ENCODE results near the gene CEP68.

Gene CEP68

DNA sequence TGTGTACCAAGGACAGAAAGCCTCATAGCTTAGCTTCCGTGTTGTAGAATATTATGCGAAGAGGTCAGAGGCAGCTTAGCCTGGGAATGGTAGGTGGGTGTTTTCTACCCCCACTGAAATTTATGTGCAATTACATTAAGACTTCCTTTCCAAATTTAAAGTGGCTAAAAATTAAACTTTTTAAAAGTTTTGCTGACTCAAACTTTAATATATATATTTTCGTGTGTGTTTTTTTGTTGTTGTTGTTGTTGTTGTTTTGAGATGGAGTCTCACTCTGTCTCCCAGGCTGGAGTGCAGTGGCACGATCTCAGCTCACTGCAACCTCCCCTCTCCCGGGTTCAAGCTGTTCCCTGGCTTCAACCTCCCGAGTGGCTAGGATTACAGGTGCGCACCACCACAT lies 77.9 kb downstream of the CEP68 start:
- DNase-seq = no peak

GRCh38 chr2:65136253-65136652 lies 80.0 kb downstream of the CEP68 start:
- DNase-seq = no peak

Measured in RPMI8226 (cell line).